Measurements from ENCODE around the gene VDAC1. TPM values are rescaled to one million over a fixed set of nuclear protein-coding genes. Genes with fewer than 3 reads are reported as not detected.

Gene VDAC1
- total RNA-seq = 526 and 588 TPM in 2 replicates

GRCh38 chr5:134004626-134005416 lies at the start of gene VDAC1:
Gene VDAC1 (minus strand): TSS chr5:134004975. CDS start chr5:133993012, 11,963 bp downstream.

GRCh38 chr5:133968204-133968980 lies 36.4 kb downstream of the VDAC1 start, which contains the start of gene C5orf15:
Gene C5orf15 (minus strand): TSS chr5:133968625. CDS start chr5:133968584, 41 bp downstream.

Other genes starting within 250 kb of the VDAC1 start
- 28.8 and 41.9 TPM in 2 replicates for gene C5orf15, start 36.4 kb downstream of the VDAC1 start, total RNA-seq
- 0.24 TPM in 1 of 2 replicates, not detected in the other for gene TCF7, start 109.7 kb upstream of the VDAC1 start, total RNA-seq
- gene SKP1, start 172.0 kb upstream of the VDAC1 start, total RNA-seq = 145 and 193 TPM in 2 replicates
- 54.2 and 55.4 TPM in 2 replicates for gene PPP2CA, start 221.1 kb upstream of the VDAC1 start, total RNA-seq

Data from tracheal epithelial cell (primary cell).